MM.1S (cell line): ENCODE measurements around the gene DAO.

Experiments
- CTCF ChIP-seq: fragments of 300-600 bp; sonication (generic); IDR thresholded peaks from 2 replicates; pipeline ENCODE4 v1.5.1; 2016; ENCODE audit warnings: antibody characterized with exemption, low read length, mixed read lengths
- EZH2 ChIP-seq: fragments of 300-600 bp; sonication (generic); optimal IDR thresholded peaks from 2 replicates; pipeline ENCODE3; 2017; ENCODE audit warnings: low read depth, mild to moderate bottlenecking, antibody characterized with exemption, low read length, mixed read lengths

GRCh38 chr12:108916336-108916735 is 36.4 kb downstream of the DAO start:
- TF ChIP-seq CTCF (no peak), EZH2 (no peak)
